H9 (cell line): ENCODE data around the gene TIGD3. TPM values are rescaled to one million over a fixed set of nuclear protein-coding genes. Genes with fewer than 3 reads are reported as not detected.

Experiments used
- DNase-seq: peaks from one replicate; pipeline ENCODE4 v3.0.0-alpha.2; 2017
- H2AFZ ChIP-seq: one replicate; pipeline ENCODE4 v1.6.1; 2013; ENCODE audit warnings: mild to moderate bottlenecking, low read length, control low read depth, moderate library complexity
- H2AK5ac ChIP-seq: 2 replicates; pipeline ENCODE4 v1.6.1; 2013; ENCODE audit warnings: low read length, control low read depth, mixed read lengths; ENCODE audit not compliant: insufficient read length
- H2BK120ac ChIP-seq: one replicate; pipeline ENCODE4 v1.6.1; 2013; ENCODE audit warnings: low read depth, mild to moderate bottlenecking, low read length, control low read depth, inconsistent platforms; ENCODE audit not compliant: poor library complexity, severe bottlenecking
- H2BK12ac ChIP-seq: 2 replicates; pipeline ENCODE4 v1.6.1; 2013; ENCODE audit warnings: low read length, control low read depth, mixed read lengths, low read depth; ENCODE audit not compliant: insufficient read length
- H2BK15ac ChIP-seq: 2 replicates; pipeline ENCODE4 v1.6.1; 2013; ENCODE audit warnings: low read depth, low read length, control low read depth
- H2BK20ac ChIP-seq: one replicate; pipeline ENCODE4 v1.6.1; 2013; ENCODE audit warnings: low read depth, mild to moderate bottlenecking, low read length, control low read depth, inconsistent platforms; ENCODE audit not compliant: poor library complexity, severe bottlenecking
- H2BK5ac ChIP-seq: 2 replicates; pipeline ENCODE4 v1.6.1; 2013; ENCODE audit warnings: low read length, control low read depth, mixed read lengths; ENCODE audit not compliant: insufficient read length
- H3K14ac ChIP-seq: 2 replicates; pipeline ENCODE4 v1.6.1; 2013; ENCODE audit warnings: low read length, control low read depth; ENCODE audit not compliant: insufficient read depth
- H3K18ac ChIP-seq: 2 replicates; pipeline ENCODE4 v1.6.1; 2013; ENCODE audit warnings: low read depth, mild to moderate bottlenecking, mixed read lengths, low read length, control low read depth; ENCODE audit not compliant: insufficient read length
- H3K23ac ChIP-seq: 2 replicates; pipeline ENCODE4 v1.6.1; 2013; ENCODE audit warnings: low read length, control low read depth, mixed read lengths, low read depth; ENCODE audit not compliant: insufficient read length
- H3K23me2 ChIP-seq: 2 replicates; pipeline ENCODE4 v1.6.1; 2013; ENCODE audit warnings: low read depth, mild to moderate bottlenecking, mixed read lengths, low read length, control low read depth; ENCODE audit not compliant: insufficient read length, poor library complexity, severe bottlenecking
- H3K27ac ChIP-seq: 2 replicates; pipeline ENCODE4 v1.5.1; 2013; ENCODE audit warnings: low read length, control low read depth, mixed read lengths, low read depth; ENCODE audit not compliant: insufficient read length
- H3K27me3 ChIP-seq: 2 replicates; pipeline ENCODE4 v1.6.1; 2013; ENCODE audit warnings: low read length, control low read depth, inconsistent platforms; ENCODE audit not compliant: insufficient read depth
- H3K4ac ChIP-seq: 2 replicates; pipeline ENCODE4 v1.6.1; 2013; ENCODE audit warnings: low read depth, mild to moderate bottlenecking, control low read depth, inconsistent platforms, low read length, moderate library complexity
- H3K4me1 ChIP-seq: 2 replicates; pipeline ENCODE4 v1.6.1; 2013; ENCODE audit warnings: low read length, control low read depth, inconsistent platforms; ENCODE audit not compliant: insufficient read depth
- H3K4me2 ChIP-seq: 2 replicates; pipeline ENCODE4 v1.6.1; 2013; ENCODE audit warnings: low read length, control low read depth, mixed read lengths; ENCODE audit not compliant: insufficient read length, insufficient read depth
- H3K56ac ChIP-seq: 2 replicates; pipeline ENCODE4 v1.6.1; 2013; ENCODE audit warnings: low read depth, mild to moderate bottlenecking, mixed read lengths, low read length, control low read depth; ENCODE audit not compliant: insufficient read length
- H3K79me1 ChIP-seq: 2 replicates; pipeline ENCODE4 v1.6.1; 2013; ENCODE audit warnings: low read depth, mild to moderate bottlenecking, moderate library complexity, low read length, control low read depth, inconsistent platforms; ENCODE audit not compliant: insufficient read depth, poor library complexity, severe bottlenecking
- H3K79me2 ChIP-seq: 2 replicates; pipeline ENCODE4 v1.6.1; 2013; ENCODE audit warnings: low read length, control low read depth, inconsistent platforms; ENCODE audit not compliant: insufficient read depth
- H3K9ac ChIP-seq: 2 replicates; pipeline ENCODE4 v1.6.1; 2013; ENCODE audit warnings: low read length, control low read depth, mixed read lengths; ENCODE audit not compliant: insufficient read length; ENCODE audit errors: extremely low read depth
- H3K9me3 ChIP-seq: one replicate; pipeline ENCODE4 v1.6.1; 2013; ENCODE audit warnings: low read depth, low read length, inconsistent platforms; ENCODE audit not compliant: control insufficient read depth
- H3T11ph ChIP-seq: one replicate; pipeline ENCODE4 v1.6.1; 2013; ENCODE audit warnings: mild to moderate bottlenecking, low read length, control low read depth, inconsistent platforms
- H4K20me1 ChIP-seq: one replicate; pipeline ENCODE4 v1.6.1; 2013; ENCODE audit not compliant: control insufficient read depth, insufficient read length, insufficient read depth
- H4K5ac ChIP-seq: 2 replicates; pipeline ENCODE4 v1.6.1; 2013; ENCODE audit warnings: low read depth, mild to moderate bottlenecking, mixed read lengths, low read length, control low read depth; ENCODE audit not compliant: insufficient read length
- H4K8ac ChIP-seq: replicated peaks from 2 replicates; pipeline ENCODE4 v1.6.1; 2013; ENCODE audit warnings: low read length, control low read depth, mixed read lengths, low read depth; ENCODE audit not compliant: insufficient read length
- H4K91ac ChIP-seq: 2 replicates; pipeline ENCODE4 v1.6.1; 2013; ENCODE audit warnings: low read depth, mild to moderate bottlenecking, moderate library complexity, mixed read lengths, low read length, control low read depth; ENCODE audit not compliant: insufficient read length
- H3K27ac Mint-ChIP-seq, 3 experiments: 2 replicates in 2 of 3; 3 replicates in 1 of 3; pipeline ENCODE4 v1.8.0; 2020 to 2021; ENCODE audit warnings: mixed read lengths in 3 of 3, mild to moderate bottlenecking in 1 of 3, moderate library complexity in 1 of 3
- H3K27me3 Mint-ChIP-seq: 2 replicates; pipeline ENCODE4 v1.8.0; 2021; ENCODE audit warnings: low read depth, mild to moderate bottlenecking, moderate library complexity, mixed read lengths
- H3K36me3 Mint-ChIP-seq, 3 experiments: 2 replicates in 2 of 3; 3 replicates in 1 of 3; pipeline ENCODE4 v1.8.0; 2020 to 2021; ENCODE audit warnings: low read depth in 3 of 3, mixed read lengths in 3 of 3; ENCODE audit not compliant: insufficient read depth in 1 of 3
- H3K4me1 Mint-ChIP-seq, 2 experiments: 2 replicates each; pipeline ENCODE4 v1.8.0; 2020; ENCODE audit warnings: mixed read lengths in 2 of 2
- H3K4me3 Mint-ChIP-seq, 2 experiments: 2 replicates in 1 of 2; 3 replicates in 1 of 2; pipeline ENCODE4 v1.8.0; 2020 to 2021; ENCODE audit warnings: mild to moderate bottlenecking in 2 of 2, mixed read lengths in 2 of 2, moderate library complexity in 1 of 2
- H3K9me3 Mint-ChIP-seq, 2 experiments: 2 replicates in 1 of 2; 3 replicates in 1 of 2; pipeline ENCODE4 v1.8.0; 2020; ENCODE audit warnings: mild to moderate bottlenecking in 2 of 2, mixed read lengths in 2 of 2, moderate library complexity in 1 of 2
- CTCF ChIP-seq: fragments of 200-600 bp; sonication (generic); conservative IDR thresholded peaks from 3 replicates; pipeline ENCODE4 v1.8.0; 2021; ENCODE audit warnings: antibody characterized with exemption, mild to moderate bottlenecking
- WGBS: extraction: QIAGEN DNeasy Blood & Tissue Kit; methylation state at CpG from one replicate; pipeline ENCODE4 v1.1.7; 2013; ENCODE audit warnings: missing lambda C conversion rate, low lambda C conversion rate, mixed read lengths; ENCODE audit not compliant: insufficient read length; ENCODE audit errors: extremely low coverage; 5-methylcytosine and 5-hydroxymethylcytosine counted together
- total RNA-seq: library from RNA; stranded (reverse); gene quantifications from 2 replicates; pipeline ENCODE4 v1.2.1, GENCODE V29; 2021

The TIGD3 gene
- total RNA-seq, 1 experiment from 2014 or later = 0.66 TPM

- Mint-ChIP-seq H3K4me3 (no peak overlapping the region), H3K27ac (no peak overlapping the region), H3K9me3 (no peaks in the 10 kb centered on the region), H3K4me1 (peaks cover 14 to 25% of the 10 kb centered on the region in 2 experiments), H3K36me3 (peaks cover 13 to 26% (median 24%) of the 10 kb centered on the region in 3 experiments; a peak in 6 of 7 replicates), H3K27me3 (peaks cover 22% of the 10 kb centered on the region)
- no peak overlapping the region for H2BK15ac ChIP-seq
- no peak overlapping the region for H2AFZ ChIP-seq
- H4K20me1 ChIP-seq = no peaks in the 10 kb centered on the region
- H3K4me2 ChIP-seq = no peak overlapping the region
- no peaks in the 10 kb centered on the region for H3K79me1 ChIP-seq
- no peak overlapping the region for H4K5ac ChIP-seq
- no peak overlapping the region for H4K8ac ChIP-seq
- H3K23ac ChIP-seq = no peak overlapping the region
- no peak for DNase-seq
- no peak for TF ChIP-seq CTCF
- H3K79me2 ChIP-seq = no peaks in the 10 kb centered on the region
- no peak overlapping the region for H3K27ac ChIP-seq
- no CpG with 5 or more reads among the region's 17 CpGs for WGBS
- H3K14ac ChIP-seq = no peak overlapping the region
- no peak overlapping the region for H3K9ac ChIP-seq
- no peaks in the 10 kb centered on the region for H3K23me2 ChIP-seq
- no peaks in the 10 kb centered on the region; the same call in 1 of the 2 replicates for H3K27me3 ChIP-seq
- H2BK120ac ChIP-seq = no peak overlapping the region
- no peak overlapping the region for H2BK5ac ChIP-seq
- H3K56ac ChIP-seq = no peak overlapping the region
- H3K4ac ChIP-seq = no peak overlapping the region
- no peak overlapping the region for H3K18ac ChIP-seq
- no peak overlapping the region for H4K91ac ChIP-seq
- H3K9me3 ChIP-seq = no peaks in the 10 kb centered on the region
- no peaks in the 10 kb centered on the region for H3K4me1 ChIP-seq
- no peak overlapping the region for H2AK5ac ChIP-seq
- no peak overlapping the region for H3T11ph ChIP-seq
- H2BK20ac ChIP-seq = no peak overlapping the region
- no peak overlapping the region for H2BK12ac ChIP-seq
Observed at GRCh38 chr11:65305501-65306268, 48.9 kb upstream of the TIGD3 start.
